Frontal cortex (tissue), 4 donors: ENCODE results near the gene IFNL4. TPM values are rescaled to one million over a fixed set of nuclear protein-coding genes. Genes with fewer than 3 reads are reported as not detected.
"Not testable (repeated sequence)": the region's sequence is repeated elsewhere in the genome, so short reads cannot be mapped to it uniquely, and the experiment has no call there.

Experiments used
- DNase-seq, 2 donors: peaks; one replicate each; pipeline ENCODE4 v3.0.0; 2012; ENCODE audit warnings: low spot score in 2 of 2
- FAIRE-seq: peaks from 2 replicates; lab custom pipeline; 2012; peaks lifted over from hg19 to GRCh38; lab: Jason Lieb, UNC
- total RNA-seq: library from RNA; depleted of rRNA; stranded (reverse); fragments of >200 nt; gene quantifications from one replicate; pipeline ENCODE4 v1.2.3, GENCODE V29; 2014
- donor health status: control.
- donor health status: control.
- donor health status: control.

The IFNL4 gene
- total RNA-seq, 1 donor from 2014 or later, result under 0.01 TPM

- FAIRE-seq (no peak), DNase-seq (no peak)
These were observed 12.1 kb downstream of the IFNL4 start for GRCh38 chr19:39236527-39236926.

GRCh38 chr19:39232708-39233107 is 15.9 kb downstream of the IFNL4 start:
- no peak for FAIRE-seq

GRCh38 chr19:39230096-39230764 is 18.4 kb downstream of the IFNL4 start:
- DNase-seq (no peak), FAIRE-seq (no peak)

More at GRCh38 chr19:39232708-39233107, 15.9 kb downstream of the IFNL4 start:
- DNase-seq, result no peak

- DNase-seq (no peak), FAIRE-seq (no peak)
These were observed 23.7 kb downstream of the IFNL4 start for GRCh38 chr19:39224910-39225309.

GRCh38 chr19:39223703-39224279 is 24.9 kb downstream of the IFNL4 start:
- DNase-seq (no peak), FAIRE-seq (no peak)

- not testable (repeated sequence) for FAIRE-seq, DNase-seq
These were observed 29.5 kb downstream of the IFNL4 start for GRCh38 chr19:39219108-39219507.

GRCh38 chr19:39218230-39219007 is 30.2 kb downstream of the IFNL4 start:
- DNase-seq (no peak), FAIRE-seq (no peak)

GRCh38 chr19:39217094-39217493 is 31.6 kb downstream of the IFNL4 start:
- DNase-seq (no peak), FAIRE-seq (no peak)

- FAIRE-seq, DNase-seq: not testable (repeated sequence)
These were observed 33.3 kb downstream of the IFNL4 start for GRCh38 chr19:39215323-39215722.

- DNase-seq (no peak), FAIRE-seq (no peak)
These were observed 36.3 kb downstream of the IFNL4 start for GRCh38 chr19:39212375-39212742.

- FAIRE-seq (no peak), DNase-seq (no peak)
These were observed 36.8 kb downstream of the IFNL4 start for GRCh38 chr19:39211731-39212374.

- no peak for FAIRE-seq
- DNase-seq, result no peak
These were observed 39.5 kb downstream of the IFNL4 start for GRCh38 chr19:39209196-39209595.

- DNase-seq (no peak), FAIRE-seq (no peak)
These were observed 40.4 kb downstream of the IFNL4 start for GRCh38 chr19:39208175-39208795.

- no peak for DNase-seq
- FAIRE-seq, result no peak
These were observed 41.3 kb downstream of the IFNL4 start for GRCh38 chr19:39207293-39207836.

- no peak for DNase-seq
- no peak for FAIRE-seq
These were observed 42.5 kb downstream of the IFNL4 start for GRCh38 chr19:39206122-39206521.

- FAIRE-seq (no peak), DNase-seq (no peak)
These were observed 43.2 kb downstream of the IFNL4 start for GRCh38 chr19:39205449-39205764.

- FAIRE-seq, result no peak
- no peak for DNase-seq
These were observed 45.0 kb downstream of the IFNL4 start, which contains the start of gene SYCN for GRCh38 chr19:39203372-39204341. Gene SYCN, minus strand, starts transcription at chr19:39204263. Its CDS starts 9 bp downstream, at chr19:39204254.

- no peak for DNase-seq
- no peak for FAIRE-seq
These were observed 45.7 kb downstream of the IFNL4 start for GRCh38 chr19:39202998-39203355.

- no peak for FAIRE-seq
These were observed 47.9 kb downstream of the IFNL4 start for GRCh38 chr19:39200803-39201115.

More at GRCh38 chr19:39200803-39201115, 47.9 kb downstream of the IFNL4 start:
- DNase-seq, result no peak
